GM21737 (cell line): ENCODE data around the gene ZFAND5.

Experiments used
- ATAC-seq: cut with Tn5 transposase; IDR thresholded peaks from one replicate; pipeline ENCODE4 v1.9.1; 2021; ENCODE audit warnings: mild to moderate bottlenecking, moderate library complexity; ENCODE audit not compliant: unreplicated experiment

ZFAND5 gene

DNA sequence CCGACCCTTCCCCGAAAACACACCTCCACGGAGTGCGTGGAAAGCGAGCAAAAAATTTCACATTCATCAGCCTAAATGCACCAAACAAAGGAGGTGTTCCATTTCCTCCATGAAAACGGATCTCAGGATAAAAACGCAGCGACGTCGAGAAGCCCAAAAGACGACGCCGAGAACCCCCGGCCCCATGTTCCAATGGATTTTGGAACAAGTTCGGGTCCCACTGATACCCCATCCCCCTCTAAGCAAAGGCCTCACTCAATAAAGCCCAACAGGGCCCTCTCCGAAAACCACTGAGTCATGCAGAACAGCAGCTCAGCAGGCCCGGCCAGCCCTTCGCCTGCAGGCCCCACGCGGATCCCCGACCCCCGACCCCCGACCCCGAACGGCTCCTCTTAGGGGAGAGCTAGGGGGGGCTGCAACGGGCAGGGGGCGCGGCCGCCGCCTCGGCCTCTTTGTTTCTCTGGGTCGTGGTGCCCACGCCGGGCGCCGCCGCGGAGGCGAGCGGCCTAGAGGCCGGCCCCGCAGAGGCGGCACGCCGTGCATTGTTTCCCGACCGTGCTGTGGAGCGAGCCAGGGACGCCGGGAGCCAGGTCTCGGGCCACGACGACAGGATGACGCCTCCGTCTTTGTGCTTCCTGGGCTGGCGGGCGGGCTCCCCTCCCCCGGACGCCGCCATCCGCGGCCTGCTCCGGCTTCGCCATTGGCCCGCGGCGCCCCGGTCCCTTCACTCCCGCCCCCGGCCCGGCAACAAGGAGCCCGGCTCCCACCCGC is 915 bp downstream of the ZFAND5 start:
- peak; percentile 37 for ATAC-seq

DNA sequence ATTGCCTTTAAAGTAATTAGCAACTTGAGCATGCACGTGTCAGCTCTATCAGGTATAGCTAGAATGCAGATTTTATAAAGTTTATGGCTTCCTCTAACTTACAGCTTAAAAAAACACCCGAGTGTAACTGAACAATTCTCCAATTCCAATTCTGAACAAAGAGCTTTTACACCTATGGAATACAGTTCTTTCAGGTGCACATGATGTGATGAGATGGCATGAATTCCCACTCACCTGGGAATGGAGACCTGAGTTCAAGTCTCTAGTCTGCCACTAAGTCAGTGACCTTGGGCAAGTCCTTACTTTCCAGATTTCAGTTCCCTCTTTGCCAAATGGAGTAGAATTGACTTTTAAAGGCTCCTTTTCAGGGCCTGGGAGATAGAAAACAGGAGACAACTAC is 1.8 kb downstream of the ZFAND5 start:
- no peak for ATAC-seq

DNA sequence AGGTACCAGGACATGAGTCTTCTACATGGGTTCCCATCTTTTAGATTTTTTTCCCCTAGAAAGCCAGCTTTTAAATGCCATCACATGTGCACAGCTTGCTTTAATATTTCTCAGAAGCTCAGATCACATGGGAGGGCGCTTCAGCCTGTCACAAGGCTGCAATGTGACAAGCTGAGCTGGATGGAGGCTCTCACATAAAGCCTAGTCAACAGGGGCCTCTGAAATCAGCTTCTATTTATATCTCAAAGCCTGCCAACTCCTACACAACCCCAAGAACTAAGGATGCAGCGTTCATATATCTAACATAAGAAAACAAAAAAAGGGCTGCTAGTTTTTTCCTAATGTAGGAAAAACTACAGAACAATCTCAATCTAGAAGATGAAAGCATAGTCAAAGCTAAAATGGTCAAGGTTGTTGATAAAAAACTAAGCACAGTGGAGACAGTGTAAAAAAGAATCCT is 2.3 kb downstream of the ZFAND5 start:
- peak; percentile 30 for ATAC-seq

DNA sequence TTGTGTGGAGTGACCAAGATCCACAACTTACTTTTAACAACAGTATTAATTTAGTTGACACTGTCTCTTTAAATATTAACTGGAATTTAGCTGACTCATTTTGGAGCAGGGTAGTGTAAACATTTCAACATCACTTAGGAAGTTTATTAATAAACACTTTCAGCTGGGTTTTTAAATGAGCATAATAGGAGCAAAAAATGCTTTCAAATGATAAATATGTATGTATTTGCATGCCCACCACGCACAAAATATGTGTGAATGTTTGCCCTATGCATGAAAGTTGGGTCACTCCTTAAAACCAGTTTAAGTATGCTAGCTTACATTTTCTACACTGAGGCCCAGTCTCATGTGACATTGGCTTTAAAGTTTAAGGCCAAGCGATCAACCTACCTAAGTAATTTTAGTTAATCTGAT is 2.9 kb downstream of the ZFAND5 start:
- no peak for ATAC-seq

DNA sequence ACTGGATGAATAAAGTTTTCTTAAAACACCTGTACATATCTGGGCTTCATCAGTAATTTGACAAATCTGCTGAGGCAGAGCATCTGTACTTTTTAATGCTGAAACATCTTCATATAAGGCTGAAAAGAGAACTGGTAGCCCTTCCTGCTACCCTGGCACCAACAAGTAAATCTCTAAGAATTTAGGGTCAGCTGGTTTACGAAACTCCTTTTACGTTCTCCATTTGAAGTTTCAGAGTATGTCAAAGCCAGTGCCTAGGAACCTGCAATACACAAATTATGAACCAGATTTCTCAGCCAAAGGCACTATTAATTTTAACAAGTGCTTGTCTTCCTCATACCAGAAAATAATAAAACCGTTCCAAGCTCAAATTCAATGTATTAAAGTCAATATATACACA is 3.8 kb downstream of the ZFAND5 start:
- no peak for ATAC-seq

DNA sequence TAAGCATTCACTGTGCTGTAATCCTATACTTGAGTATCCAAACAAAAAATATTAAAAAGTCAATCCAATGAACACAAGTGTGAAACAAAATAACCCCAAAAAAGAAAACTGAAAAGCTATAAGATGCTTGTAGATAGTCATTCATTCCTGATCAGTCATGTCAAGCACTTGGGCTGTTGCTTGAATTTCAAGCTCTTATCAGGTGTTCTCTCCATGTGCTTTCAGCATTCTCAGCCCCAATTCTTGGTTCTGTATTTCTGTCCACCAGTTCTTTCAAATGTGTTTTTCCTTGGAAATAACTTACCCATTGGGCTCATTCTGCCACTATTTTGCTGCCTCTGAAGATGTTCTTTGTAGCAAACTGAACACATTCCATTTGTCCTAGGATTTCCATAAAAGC is 4.7 kb downstream of the ZFAND5 start:
- ATAC-seq: no peak

DNA sequence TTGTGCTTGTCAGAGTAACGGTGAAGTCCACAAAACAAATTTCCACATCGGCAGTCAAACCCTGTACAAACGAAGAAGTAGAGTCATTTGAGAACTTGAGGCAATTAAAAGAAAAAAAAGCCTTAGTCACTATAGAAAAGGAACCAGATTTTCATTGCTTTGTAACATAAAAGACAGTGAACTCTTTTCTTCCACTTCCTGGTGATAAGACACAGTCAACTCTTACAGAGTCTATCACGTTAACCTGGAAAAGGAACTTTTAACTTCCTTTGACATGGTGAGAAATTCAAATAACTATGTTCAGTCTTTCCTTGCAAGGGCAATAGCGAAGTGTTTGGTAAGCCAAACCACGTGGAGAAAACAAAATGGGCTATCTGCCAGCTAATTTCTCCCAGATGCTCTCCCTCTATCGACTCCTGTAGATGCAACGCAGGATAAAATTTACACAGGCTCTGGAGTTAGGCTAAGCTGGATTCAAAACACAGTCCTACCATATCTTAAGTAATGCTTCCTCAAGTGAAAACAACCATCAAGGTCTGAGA is 8.9 kb downstream of the ZFAND5 start:
- ATAC-seq: no peak

DNA sequence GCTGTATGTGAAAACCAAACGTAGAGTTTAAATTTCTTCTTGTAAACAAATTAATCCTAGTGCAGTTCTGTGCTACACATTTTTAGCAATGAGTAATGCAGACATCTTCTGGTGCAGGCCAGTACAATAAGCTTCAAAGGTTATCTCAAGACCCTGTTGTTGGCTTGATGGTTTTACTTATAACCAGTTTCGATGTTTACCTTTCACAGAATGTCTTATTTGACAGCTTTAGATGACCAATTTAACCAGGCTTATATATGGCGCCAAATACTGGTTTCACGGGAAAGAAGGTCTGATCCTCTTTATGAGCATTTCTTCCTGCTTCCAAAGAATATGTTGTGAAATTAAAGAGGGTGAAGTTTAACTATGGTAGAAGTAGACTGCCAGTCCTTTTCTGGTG is 9.9 kb downstream of the ZFAND5 start:
- ATAC-seq: no peak

DNA sequence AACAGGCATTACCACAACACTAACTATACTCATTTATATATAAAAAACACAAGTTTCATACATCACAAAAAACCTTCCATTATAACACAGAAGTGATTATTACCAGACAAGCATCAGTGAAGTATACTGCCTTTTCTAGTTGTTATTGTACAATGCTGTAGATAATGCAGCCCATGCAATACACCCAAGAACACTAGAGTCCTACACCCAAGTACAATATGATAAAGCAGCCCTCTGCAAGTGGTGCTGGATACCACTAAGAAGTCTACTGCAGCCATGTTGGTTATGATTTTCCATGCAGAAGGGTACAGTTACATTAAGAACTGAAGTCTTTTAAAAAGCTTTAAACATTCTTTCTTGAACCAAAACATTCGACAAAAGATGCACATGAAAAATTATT is 10.3 kb downstream of the ZFAND5 start:
- no peak for ATAC-seq

DNA sequence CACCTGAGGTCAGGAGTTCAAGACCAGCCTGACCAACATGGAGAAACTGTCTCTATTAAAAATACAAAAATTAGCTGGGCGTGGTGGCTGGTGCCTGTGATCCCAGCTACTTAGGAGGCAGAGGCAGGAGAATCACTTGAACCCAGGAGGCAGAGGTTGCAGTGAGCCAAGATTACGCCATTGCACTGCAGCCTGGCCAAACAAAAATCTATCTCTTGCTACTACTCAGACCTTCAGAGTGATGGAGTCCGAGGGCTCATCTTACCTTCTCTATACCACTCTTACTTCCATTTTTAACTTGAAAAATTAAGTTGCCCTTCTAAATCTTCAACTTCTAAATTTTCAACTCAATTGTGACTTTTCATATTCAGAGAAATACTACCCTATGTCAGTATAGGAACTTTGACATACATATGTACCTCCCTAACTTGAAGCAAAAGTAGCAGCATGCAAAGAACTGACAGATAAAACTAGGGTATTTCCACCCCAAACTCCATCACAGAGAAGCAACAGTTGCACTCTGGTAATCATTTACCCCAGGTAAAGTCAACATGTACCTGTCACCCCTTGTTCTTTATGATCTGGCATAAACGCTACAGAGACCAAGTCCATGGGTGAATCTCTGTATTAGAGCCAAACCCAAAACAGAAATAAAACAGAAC is 11.4 kb downstream of the ZFAND5 start:
- no peak for ATAC-seq

DNA sequence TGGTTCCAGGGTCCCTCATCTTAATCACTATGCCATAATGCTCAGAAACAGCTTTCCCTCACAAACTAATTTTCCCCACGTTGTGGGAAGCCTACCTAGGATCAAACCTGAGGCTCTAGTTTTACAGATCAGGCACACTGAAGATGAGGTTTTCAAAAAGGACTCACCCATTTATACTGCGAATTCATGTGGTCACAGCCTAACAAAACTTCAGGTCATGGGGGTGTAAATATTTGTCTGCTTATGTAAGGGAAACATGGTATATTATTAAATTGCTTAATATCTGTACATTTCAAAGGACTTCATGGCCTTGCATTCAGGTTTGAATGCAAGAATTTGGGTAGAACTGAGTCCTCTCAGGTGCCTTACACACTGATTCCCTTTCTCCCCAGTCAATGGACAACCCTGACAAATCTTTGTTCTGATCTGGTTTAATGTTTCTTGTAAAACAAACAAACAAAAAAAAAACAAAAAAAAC is 12.1 kb downstream of the ZFAND5 start:
- no peak for ATAC-seq

DNA sequence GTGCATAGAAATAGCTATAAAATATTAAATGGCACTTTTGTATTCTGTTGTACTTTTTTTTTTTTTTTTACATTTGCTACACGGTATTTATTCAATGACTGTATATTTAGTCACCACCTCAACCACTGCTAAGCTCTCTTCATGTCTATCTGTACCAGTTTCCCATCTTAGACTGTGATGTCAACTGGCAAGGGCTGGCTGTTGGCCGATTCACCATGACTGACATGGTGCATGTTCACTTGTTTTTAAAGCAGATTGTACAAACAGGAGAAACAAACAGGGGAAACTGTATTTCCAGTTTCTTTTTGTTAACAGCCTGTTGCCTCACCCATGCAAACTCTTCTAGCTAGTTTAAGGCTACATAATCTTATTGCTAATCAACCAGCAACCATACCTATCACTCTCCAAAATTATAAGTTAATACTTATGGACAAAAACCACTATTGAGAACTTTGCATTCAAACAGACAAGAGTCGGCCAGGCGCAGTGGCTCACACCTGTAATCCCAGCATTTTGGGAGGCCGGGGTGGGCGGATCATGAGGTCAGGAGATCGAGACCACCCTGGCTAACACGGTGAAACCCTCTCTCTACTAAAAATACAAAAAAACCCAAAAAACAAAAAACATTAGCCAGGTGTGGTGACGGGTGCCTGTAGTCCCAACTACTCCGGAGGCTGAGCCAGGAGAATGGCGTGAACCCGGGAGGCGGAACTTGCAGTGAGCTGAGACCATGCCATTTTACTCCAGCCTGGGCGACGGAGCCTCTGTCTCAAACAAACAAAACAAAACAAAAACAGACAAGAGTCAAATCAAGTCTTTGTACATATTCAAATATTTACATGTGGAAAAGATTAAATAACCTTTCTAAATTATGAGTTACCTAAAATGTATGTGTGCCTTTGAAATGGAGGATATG is 13.2 kb downstream of the ZFAND5 start:
- ATAC-seq: no peak

DNA sequence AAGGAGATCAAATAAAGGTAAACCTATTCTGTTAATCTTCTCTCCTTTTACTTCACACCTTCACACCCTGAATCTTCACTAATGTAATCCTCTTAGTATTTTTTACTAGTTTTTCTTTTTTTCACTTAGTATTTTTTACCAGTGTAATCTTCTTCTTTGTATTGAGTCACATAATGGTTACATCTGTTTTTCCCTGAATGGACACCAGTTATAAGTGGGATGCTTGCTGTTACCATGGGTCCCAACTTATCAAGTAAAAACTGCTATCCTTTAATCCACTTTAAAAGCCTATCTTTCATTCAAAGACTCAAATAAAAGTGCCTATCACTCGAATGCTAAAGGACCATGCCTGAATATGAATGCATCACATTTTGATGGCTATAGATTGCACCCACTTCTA is 15.1 kb downstream of the ZFAND5 start:
- ATAC-seq: no peak

DNA sequence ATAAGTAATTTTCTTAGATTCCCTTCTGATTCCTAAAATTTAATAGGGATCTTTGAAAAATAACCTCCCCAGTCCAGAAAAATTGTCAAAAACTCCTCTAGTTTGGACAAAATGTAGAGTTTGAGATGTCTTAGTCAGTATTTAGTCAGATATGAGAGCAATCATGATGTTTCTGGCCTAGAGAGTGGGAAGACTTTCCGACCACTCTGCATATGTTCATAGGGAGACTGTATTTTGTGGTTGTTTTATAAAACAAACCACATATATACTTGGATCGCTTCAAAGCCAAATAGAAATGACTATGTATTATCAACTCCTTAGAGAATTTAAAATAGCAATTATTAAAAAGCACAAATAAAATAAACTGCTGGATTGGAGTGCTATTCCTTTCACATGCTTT is 15.8 kb downstream of the ZFAND5 start:
- ATAC-seq: no peak

DNA sequence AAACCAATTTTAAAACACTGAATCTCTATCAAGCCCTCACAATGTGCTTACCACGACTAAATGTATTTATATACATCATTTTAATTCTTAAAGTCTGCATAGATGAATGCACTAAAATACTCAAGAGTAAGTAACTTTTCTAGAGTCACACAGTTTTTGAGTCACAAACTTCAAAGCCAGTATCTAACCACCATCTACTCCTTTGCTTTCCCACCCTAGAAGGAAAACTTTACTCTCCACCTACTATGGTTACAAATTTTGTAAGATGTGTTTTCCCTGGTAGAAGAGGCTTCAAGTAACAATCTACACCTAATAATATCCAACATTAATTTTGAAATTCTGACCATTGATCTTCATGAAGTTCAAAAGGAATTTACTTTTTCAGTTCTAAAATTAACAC is 18.7 kb downstream of the ZFAND5 start:
- no peak for ATAC-seq

DNA sequence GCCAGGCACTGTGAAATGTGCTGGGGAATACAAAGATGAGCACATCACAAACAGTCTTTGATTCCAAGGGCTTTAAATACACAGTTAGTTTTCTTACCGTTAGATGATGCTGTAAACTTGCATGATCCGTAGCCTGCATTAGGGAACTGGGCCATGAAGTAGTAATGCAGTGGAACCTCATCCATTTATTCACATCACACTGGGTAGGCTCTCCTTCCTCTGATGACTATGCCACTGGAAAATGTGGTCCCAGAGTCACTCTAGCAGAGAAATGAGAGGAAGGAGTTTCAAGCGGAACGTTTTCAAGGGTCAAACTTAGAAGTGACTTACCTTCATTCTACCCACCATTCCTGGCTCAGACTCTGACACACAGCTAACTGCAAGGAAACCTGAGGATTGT is 26.4 kb downstream of the ZFAND5 start:
- ATAC-seq: no peak

DNA sequence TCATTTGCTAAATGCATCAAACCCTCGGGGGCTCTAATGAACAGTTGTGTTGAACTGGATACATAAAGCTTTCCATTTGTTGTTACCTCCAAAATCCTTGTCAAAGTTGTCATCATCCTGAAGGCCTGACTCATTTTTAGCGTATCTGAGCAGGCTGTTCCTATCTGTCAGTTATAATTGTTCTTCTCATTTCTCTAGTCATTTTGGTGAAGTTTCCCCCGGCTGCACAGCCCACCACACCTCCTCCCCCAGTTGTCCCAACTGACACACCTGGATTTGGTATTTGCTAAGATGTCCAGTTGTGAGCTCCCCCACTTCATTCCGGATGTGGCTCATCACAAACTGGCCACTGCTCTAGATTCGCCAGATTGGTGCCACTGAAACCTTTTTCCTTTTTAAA is 27.7 kb downstream of the ZFAND5 start:
- no peak for ATAC-seq

DNA sequence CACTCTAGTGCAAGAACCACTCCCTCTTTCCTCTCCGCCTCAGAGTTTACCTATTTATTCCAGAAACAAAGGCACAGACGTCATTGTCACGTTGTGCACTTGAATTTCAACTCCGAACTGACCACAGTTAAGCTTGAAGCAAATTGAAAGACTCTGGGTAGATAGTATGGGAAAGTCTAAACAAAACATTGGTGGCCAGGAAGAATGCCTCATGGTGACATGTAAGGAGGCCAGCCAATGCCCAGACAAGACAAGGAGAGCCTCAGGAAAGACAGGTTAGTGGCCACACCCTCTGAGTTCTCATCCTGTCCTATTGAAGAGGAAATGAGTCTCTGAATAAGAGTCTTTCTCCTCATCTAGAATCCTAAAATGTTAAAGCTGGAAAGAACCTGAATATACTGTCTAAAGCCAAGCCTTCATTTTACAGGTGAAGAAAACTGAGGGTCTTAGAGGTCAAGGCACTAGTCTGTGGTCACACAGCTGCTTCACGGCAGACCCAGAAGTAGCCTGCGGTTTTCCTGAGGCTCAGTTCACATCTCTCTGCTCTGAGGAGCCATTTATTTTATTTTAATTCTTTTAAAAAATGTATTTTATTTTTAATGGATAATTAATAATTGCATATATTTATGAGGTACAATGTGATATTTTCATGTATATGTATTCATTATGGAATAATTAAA is 30.2 kb downstream of the ZFAND5 start:
- no peak for ATAC-seq

DNA sequence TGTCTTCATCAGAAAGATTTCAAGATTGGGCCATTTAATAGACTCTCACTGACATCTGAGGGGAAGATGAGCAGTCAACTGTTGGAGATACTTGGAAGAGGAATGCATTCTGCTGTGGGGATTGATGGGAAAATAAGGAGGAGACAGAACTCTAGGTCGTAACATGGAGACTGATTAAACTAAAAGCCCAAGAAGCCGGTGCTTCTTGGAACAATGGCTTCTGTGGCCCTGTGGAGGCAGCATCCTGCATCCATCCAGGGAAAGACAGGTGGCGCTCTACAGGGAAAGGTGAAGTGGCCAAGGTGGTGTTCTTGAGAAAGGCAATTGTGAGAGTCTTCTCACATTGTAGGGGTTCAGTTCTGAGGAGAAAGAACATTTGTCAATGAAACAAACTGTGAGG is 31.3 kb downstream of the ZFAND5 start:
- ATAC-seq: no peak

DNA sequence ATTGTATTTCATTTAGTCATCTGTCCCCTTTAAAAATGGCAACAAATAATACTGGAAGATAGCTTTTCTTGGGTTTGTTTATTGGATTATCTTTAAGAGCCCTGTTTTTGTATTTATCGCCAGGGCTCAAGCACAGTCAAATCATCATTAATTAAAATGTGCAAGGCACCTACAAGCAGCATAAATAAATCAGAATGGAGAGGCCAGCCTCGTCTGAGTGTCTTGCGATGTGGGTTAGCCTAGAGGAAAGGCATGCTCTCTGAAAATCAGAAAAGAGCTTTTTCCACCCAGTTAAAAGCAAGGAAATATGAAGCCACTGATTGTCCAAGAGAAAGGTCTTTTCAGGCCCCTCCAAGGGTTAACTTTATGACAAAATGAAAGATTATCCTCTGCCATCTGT is 31.8 kb downstream of the ZFAND5 start:
- ATAC-seq: no peak

DNA sequence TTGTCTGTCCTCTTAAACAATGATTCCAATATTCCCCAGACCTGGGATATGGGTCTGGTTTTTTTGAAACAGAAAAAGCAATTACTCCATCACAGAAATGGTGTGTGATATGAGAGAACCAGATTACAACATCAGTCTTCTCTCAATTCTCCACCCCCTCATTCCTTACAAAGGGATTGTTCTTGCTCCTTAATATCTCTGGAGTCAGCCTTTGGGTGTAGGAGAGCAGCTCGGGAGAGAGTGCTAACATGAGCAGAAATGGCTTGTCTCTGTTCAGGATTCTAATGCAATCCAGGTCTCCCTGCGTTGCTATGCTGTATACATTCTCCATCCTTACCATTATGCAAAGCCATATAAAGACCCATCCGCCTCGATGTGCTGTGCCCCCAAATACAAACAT is 32.7 kb downstream of the ZFAND5 start:
- no peak for ATAC-seq
